Measurements from ENCODE around the gene PRPS1.

The PRPS1 gene

DNA sequence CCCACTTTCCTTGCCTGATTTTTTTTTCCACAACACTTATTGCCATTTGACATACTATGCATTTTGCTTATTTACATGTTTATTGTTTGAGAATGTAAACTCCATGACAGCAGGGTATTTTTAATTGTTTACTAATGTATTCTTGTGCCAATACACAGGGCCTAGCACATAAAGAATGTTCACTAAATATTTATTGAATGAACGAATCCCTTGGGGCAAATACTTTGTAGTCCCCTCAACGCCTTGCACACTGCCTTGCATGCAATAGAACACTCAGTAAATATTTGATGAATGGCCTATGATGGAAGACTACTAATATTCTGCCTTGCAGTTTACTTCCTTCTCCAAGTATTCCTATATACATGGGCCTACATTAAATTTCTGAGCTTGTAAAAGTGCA is 1.4 kb upstream of the PRPS1 start:
- in situ Hi-C loops (cut with MboI; ENCODE audit: low sequenced_read_pairs, unreplicated experiment) = no loop called here
- DNase-seq (ENCODE audit: low spot score) = no peak
- TF ChIP-seq CTCF (IDR thresholded peaks at IDR 0.05; ENCODE audit: borderline replicate concordance, control extremely low read depth, extremely low read depth, insufficient read depth, missing control alignments) = no peak

- no peak for TF ChIP-seq CTCF (IDR thresholded peaks at IDR 0.05; ENCODE audit: borderline replicate concordance, control extremely low read depth, extremely low read depth, insufficient read depth, missing control alignments)
- peak; percentile 42 for DNase-seq (ENCODE audit: low spot score)
- in situ Hi-C loops (cut with MboI; ENCODE audit: low sequenced_read_pairs, unreplicated experiment) = no loop called here
Measured at GRCh38 chrX:107628662-107629539, 591 bp downstream of the PRPS1 start.

DNA sequence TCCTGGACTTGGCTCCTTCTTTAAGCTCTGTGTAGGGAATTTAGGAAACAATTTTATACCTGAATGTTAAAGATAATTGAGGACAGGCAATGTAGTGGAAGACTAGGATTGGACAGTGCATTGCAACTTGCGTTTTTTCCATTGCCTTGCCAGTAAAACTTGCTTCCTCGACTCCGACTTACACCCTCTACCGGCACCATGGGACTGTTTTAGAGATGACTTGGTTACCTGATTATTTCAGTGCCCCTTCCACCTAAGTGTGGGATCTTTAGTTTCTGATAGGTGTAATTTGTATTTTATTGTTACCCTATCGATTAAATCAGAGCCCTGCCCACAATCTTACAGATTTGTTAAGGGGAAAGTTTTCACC is 1.2 kb downstream of the PRPS1 start:
- peak; percentile 19 for TF ChIP-seq CTCF (IDR thresholded peaks at IDR 0.05; ENCODE audit: borderline replicate concordance, control extremely low read depth, extremely low read depth, insufficient read depth, missing control alignments)
- in situ Hi-C loops (cut with MboI; ENCODE audit: low sequenced_read_pairs, unreplicated experiment) = no loop called here
- DNase-seq (ENCODE audit: low spot score) = no peak

- TF ChIP-seq CTCF (IDR thresholded peaks at IDR 0.05; ENCODE audit: borderline replicate concordance, control extremely low read depth, extremely low read depth, insufficient read depth, missing control alignments) = no peak
- in situ Hi-C loops (cut with MboI; ENCODE audit: low sequenced_read_pairs, unreplicated experiment) = no loop called here
- DNase-seq (ENCODE audit: low spot score) = no peak
Measured at GRCh38 chrX:107630031-107630689, 1.9 kb downstream of the PRPS1 start.

GRCh38 chrX:107632346-107632745 is 4.0 kb downstream of the PRPS1 start:
- DNase-seq (ENCODE audit: low spot score) = no peak
- TF ChIP-seq CTCF (IDR thresholded peaks at IDR 0.05; ENCODE audit: borderline replicate concordance, control extremely low read depth, extremely low read depth, insufficient read depth, missing control alignments) = no peak
- in situ Hi-C loops (cut with MboI; ENCODE audit: low sequenced_read_pairs, unreplicated experiment) = no loop called here

- in situ Hi-C loops (cut with MboI; ENCODE audit: low sequenced_read_pairs, unreplicated experiment) = no loop called here
- no peak for TF ChIP-seq CTCF (IDR thresholded peaks at IDR 0.05; ENCODE audit: borderline replicate concordance, control extremely low read depth, extremely low read depth, insufficient read depth, missing control alignments)
- no peak for DNase-seq (ENCODE audit: low spot score)
Measured at GRCh38 chrX:107646735-107647134, 18.4 kb downstream of the PRPS1 start.

Measured in GM13976 (cell line).